T-helper 2 cell treated with Interferon-gamma antibody and Interleukin-4, amounts not matched to agents 100 ng/mL and 5 ng/mL, for 36 hours (primary cell): ENCODE measurements around the gene CBLIF. TPM values are rescaled to one million over a fixed set of nuclear protein-coding genes. Genes with fewer than 3 reads are reported as not detected.
"Not testable (repeated sequence)": the region's sequence is repeated elsewhere in the genome, so short reads cannot be mapped to it uniquely, and the experiment has no call there.

Experiments used
- intact Hi-C: fragments of 100-400 bp; cut with micrococcal nuclease; formaldehyde crosslinking; loops from one replicate; pipeline ENCODE4 v1.15.1; 2023
- total RNA-seq: library from RNA; stranded (reverse); gene quantifications from 2 replicates; pipeline ENCODE4 v1.2.3, GENCODE V29; 2022

The CBLIF gene
- total RNA-seq, 1 donor from 2014 or later = not detected

DNA sequence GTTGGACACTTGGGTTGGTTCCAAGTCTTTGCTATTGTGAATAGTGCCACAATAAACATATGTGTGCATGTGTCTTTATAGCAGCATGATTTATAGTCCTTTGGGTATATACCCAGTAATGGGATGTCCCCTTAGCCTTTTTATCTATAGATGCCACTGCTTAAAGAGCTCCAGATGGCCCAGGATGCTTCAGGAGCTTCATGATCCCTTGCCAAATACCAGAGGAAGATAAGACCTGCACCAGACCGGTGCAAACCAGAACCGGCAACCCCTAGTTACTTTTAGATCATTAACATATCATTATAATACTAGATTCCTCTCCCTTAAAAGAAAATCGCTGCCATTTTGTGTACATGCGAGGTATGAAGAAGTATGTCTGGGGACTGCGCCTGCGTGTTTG, 3.1 kb upstream of the CBLIF start:
- intact Hi-C loops = not testable (repeated sequence)

DNA sequence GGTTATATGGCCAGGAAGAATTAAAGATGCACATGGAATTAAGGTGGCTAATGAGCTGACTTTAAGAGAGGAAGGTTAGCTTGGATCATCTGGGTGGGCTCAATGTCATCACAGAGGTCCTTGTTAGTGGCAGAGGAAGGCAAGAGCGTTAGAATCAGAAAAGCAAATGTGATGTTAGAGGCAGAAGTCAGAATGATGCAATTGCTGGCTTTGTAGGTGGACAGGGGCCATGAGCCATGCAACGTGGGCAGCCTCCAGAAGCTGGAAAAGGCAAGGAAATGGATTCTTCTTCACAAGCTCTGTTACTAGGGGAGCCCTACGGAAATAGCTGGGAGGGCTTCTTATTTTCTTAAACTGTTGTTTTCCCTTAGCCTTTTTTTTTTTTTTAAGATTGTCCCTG, 2.3 kb upstream of the CBLIF start:
- intact Hi-C loops = no loop called here

DNA sequence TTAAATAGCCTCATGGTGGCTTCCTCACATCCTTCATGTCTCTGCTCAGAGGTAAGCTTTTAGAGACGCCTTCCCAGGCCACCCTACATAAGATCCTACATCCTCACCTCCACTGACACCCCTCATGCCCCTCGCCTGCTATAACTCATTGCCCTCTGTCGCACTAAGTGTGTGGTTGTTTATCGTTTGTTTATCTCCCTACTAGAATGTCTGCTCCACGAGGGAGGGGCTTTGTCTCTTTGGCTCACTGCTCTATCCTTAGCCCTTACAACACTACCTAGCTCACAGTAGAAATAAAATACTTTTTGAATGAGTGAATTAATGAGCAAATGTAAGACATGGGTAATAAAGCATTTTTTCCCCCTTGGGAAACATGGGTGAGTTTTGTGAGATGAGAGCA, 1.3 kb upstream of the CBLIF start:
- intact Hi-C loops = no loop called here

DNA sequence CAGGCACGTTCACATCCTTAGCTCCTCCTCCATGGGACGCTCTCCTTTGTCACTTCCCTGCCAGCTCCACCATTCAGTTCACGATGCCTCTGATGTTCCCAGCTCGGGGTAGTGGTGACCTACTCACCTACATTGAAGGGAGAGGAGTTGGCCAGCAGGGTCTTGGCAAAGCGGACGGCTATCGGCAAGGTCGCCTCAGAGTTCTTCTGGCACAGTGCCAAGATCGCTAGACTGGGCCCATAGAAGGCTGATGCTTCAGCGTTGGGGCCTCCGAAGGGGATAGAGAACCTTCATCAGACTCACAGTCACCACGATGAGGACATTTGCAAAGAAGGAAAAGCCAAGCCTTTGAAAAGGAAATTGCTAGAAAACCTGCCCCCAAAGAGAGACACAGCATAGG, 3.0 kb downstream of the CBLIF start:
- intact Hi-C loops = no loop called here

DNA sequence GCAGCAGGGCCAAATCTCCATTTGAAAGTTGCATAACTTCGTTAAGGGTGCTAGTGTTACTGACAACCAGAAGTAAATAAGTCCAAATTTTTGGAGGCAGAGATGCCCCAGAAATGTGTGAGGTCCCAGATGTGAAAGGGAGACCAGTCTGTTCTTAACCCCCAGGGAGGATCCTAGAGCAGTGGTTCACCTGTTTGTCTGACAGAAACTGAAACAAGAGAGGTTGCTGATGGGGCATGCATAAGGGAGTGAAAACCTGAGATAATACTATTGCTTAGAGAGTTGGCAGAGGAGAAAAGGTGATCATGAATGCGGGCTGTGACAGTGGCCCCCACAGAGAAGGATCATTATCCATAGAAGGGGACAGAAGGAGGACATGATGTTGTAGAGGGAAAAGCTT, 3.8 kb downstream of the CBLIF start:
- intact Hi-C loops = no loop called here

DNA sequence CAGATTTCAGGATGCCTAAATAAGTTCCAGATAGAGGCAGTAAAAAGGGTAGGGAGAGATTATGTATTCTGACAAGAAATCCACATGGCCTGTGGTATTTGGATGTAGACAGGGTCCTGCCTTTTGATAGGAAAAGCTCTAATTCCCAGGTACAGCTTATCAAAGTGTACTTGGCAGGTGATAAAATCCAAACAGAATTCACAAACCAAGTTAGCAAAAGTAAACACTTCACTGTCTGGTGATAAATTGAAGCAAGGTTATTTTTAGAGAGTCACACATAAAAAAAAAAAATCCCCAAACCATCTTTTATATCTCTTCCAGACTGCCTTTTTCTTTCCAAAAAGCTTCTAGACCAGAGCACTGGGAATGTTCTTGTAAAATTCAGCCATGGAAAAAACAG, 5.7 kb downstream of the CBLIF start:
- intact Hi-C loops = no loop called here

DNA sequence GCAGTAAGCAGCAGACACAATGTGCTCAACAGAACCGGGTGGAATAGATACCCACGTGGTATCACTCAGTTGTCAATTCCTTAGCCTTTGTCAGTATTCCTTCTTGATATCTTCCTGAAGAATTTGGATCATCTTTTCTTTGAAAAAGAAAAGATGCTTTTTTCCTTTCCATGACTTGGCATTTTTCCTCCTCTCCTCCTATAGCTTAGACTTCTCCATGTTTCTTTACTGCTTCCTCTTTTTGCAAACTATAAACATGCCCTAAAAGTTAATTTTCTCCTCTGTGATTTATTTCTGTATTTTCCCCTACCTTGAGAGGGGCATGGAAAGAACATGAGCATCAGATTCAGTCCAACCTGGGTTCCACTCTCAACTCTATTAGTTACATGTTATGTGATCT, 11.7 kb downstream of the CBLIF start:
- intact Hi-C loops = no loop called here

DNA sequence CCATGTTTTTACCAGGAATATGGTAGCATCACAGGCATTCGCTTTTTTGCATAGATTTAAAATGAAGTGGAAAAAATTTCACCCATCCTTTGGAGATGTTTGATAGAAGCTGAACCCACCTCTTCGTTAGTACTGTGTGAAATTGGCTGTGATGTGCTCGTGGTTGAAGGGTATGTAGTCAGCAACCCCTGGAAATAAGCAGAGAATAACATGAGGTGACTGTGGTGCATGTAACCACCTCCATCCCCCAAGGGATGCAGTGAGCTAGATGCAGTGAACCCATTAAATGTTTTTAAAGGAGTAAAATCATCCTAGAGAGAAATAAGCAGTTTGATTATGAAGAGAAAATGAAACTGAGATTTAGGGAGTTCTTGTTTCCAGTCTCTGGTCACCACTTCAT, 15.9 kb downstream of the CBLIF start:
- intact Hi-C loops = no loop called here

DNA sequence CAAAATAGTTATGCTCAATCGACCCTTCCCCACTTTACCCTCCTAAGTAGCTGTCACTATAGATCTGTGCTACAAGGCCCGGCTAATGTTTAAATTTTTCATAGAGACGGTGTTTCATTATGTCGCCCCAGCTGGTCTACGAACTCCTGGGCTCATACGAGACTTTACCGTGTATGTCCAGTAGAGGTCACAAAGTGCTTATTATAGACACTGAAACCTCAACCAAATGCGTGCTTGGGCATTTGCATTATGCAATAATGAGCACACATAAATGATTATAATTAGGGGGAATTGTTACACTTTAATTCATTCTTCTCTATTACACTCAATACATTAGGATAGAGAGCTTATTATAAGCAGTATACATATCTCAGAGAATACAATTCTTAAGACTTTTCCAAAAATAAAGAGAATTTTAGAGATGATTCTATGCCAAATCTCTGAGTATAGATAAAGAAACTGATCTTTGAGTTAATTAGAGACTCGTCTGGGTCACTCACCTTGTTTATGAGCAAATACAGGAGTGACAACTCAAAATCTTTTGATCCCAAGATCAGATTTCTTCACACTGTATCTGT, 22.2 kb downstream of the CBLIF start:
- intact Hi-C loops = loop anchor here (1.0 kb wide), 3 partner anchors 96 to 370 kb away; no protein-coding TSS in a partner anchor

DNA sequence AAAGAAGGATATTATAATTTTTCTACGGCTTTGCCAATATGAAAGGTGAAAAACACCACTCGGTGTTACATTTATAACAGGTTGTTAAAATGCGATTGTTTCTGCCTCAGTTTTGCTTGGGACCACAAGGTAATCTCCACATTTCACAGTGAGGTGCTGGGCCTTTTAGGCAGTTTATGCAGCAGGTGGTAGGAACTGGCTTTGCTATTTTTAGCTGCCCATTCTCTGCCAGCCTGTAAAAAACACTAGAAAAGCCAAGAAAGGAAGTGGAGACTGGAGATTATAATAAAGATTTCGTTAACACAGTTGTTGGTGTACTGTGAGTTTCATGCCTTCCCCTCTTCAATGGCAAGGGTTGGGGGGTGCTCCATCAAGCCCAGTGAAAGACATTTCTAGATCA, 26.7 kb downstream of the CBLIF start:
- intact Hi-C loops = no loop called here

DNA sequence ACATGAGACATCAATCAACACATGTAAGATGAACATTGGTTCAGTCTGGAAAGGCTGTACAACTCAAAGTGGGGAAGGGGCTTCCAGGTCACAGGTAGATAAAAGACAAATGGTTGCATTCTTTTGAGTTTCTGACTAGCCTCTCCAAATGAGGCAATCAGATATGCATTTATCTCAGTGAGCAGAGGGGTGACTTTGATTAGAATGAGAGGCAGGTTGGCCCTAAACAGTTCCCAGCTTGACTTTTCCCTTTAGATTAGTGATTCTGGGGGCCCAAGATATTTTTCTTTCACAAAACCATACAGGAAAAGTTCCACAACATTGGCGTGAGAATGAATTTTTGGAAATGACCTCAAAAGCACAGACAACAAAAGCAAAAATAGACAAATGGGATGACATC, 28.9 kb downstream of the CBLIF start:
- intact Hi-C loops = not testable (repeated sequence)

DNA sequence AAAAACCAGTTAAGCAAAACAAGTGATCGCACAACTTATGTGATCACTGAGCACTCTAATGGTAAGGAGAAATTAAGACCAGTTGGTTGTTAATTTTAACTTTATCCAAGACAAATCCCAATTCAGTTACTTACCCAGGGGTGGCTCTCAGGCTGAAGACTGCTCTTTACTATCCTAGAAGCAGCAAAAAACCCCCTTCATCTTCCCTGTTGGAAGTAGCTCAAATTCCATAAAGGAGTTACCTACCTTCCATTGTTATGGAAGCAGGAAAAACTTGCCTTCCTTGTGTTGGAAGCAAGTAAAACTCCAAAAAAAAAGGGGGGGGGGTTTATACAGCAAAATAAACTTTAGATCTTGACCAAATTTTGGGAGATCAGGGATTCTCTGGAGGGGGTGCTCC, 29.5 kb downstream of the CBLIF start:
- intact Hi-C loops = no loop called here

DNA sequence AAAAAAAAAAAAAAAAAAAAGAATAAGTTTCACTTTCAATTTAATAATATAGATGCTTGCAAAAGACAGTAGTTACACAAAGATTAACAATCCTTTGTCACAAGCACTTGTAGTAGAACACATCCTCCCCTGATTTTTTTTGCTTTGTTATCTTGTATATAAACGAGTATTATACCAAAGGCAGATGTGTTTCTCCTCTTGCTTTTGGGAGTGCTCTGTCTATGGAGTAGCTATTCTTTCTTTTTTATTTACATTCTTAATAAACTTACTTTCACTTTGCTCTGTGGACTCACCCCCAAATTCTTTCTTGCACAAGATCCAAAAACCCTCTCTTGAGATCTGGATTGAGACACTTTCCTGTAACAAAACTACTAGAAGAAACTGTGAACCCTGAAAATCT, 31.3 kb downstream of the CBLIF start:
- intact Hi-C loops = loop anchor here (5.0 kb wide), 2 partner anchors 43 to 707 kb away; partner anchors contain the start of gene FAM111B

DNA sequence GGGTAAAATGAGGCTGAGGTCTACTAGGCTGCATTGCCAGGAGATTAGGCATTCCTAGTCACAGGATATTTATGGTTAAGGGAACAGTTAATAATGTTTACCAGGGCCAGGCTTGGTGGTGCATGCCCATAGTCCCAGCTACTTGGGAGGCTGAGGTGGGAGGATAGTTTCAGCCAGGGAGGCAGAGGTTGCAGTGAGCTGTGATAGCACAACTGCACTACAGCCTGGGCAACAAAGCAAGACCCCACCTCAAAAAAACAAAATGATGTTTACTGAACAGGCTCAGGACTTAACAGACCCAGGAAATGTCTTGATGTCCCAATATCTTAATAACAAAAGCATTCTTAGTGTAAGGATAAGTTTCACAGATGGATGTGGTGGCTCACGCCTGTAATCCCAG, 31.9 kb downstream of the CBLIF start:
- intact Hi-C loops = loop anchor here (5.0 kb wide), 2 partner anchors 44 to 706 kb away; partner anchors contain the start of gene FAM111B

DNA sequence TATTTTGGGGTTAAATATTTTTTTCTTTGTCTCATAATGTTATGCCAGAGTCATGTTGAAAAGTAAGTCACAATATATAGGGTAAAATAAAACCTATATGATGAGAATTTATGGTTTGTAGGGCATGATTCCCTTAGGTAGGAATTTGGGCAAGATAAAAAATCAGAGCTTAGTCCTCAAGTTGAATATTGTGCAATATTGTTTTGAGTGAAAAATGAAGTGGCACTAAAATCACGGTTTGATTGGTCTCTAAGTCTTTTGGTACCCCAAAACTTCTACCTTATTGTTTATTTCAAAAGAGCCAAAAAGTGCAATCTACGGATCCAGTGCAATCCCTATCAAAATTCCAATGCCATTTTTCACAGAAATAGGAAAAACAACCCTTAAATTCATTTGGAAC, 33.1 kb downstream of the CBLIF start:
- intact Hi-C loops = loop anchor here (5.0 kb wide), 2 partner anchors 45 to 705 kb away; partner anchors contain the start of gene FAM111B

DNA sequence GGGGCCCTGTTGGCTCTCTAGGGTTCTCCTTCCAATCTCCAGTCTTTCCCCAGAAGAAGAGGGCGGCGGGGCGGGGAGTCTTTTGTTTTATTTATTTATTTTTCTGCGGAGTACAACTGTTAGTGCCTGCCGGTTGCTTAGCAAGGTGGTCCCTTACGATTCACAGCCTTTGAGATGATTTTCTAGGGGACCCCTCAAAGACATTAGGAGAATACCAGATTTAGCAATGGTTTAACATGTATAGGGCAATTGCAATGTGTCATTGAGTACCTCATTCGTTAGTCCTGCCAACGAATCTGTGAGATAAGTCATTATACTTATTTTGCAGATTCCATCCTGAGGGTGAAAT, 34.4 kb downstream of the CBLIF start:
- intact Hi-C loops = loop anchor here (1.0 to 5.0 kb wide), 7 partner anchors 44 to 704 kb away; partner anchors contain the start of genes FAM111B, OSBP, PATL1 and STX3

DNA sequence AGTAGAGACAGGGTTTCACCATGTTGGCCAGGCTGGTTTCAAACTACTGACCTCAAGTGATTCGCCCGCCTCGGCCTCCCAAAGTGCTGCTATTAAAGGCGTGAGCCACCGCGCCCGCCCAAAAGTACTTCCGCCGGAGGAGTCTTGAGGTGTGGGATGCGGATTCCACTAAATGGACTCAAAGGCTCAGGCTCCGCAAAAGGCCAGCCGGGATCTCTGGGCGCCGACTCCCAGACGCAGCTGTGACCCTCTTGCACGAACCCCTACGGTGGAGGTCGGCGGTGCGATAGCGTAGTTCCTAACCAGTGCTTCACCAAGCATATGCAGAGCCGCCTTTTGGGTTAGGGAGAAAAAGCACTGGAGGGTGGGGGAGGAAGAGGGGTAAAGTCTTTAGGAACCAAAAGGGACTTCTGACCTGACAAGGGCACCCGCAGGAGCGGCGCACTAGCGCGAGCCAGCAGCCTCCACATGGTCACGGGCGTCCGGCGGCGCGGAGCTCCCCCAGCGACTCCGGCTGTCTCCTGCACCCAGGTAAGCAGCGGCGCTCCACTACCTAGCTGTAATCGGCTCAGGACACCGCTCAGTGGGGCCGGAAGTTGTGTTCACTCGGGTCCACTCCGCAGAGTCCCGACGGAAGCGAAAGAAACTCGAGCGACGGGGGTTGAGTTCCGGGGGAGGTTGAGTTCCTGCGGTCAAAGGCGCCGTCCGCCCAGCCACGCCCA, 34.9 kb downstream of the CBLIF start, which contains the start of gene MRPL16:
MRPL16 (minus strand) TSS at position 590 of the 722 bp plus-strand sequence; CDS start at position 470, 120 bp downstream.
- intact Hi-C loops = loop anchor here (1.0 to 5.0 kb wide), 7 partner anchors 43 to 703 kb away; partner anchors contain the start of genes FAM111B, OSBP, PATL1 and STX3

DNA sequence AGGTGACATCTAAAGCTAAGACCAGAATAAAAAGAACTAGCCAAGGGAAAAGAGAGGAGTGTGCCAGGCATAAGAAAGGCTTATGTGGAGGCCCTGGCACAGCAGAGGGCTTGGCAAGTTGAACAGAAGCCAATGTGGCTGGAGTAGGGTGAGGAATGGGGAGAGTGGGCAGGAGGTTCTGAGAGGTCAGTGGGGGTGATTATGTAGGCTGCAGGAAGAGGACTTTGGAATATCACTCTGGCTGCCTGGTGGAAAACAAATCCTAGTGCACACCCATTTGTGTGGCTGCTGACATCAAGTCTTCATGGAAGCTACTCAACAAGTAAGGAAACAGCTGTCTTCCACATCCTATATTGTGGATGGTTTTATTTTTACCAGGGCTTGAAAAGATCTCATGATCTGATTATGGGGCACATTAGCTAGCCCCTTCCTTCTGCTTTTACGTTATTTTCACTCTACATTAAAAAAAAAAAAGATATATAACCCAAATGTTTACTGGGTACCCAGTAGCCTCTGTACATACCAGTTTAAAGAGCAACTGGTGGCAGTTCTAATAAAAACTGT, 38.2 kb downstream of the CBLIF start:
- intact Hi-C loops = no loop called here

DNA sequence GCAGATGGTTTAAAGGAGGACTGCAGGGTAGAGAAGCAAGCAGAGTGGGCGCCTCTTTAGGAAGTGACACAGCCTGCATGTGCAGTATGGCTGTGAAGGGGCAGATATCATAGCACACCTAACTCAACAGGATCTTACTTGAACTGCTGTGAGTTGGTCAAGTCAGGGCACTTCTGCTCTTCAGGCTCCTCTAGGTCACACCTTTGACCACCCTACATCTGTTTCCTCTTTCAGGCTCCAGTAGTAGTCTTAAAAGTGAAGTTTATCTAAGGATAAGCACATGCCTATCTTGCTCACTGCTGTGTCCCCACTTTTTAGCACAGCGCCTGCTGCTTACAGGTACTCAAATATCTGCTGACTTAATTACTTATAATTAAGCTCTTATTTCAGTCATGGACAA, 41.2 kb downstream of the CBLIF start:
- intact Hi-C loops = no loop called here

DNA sequence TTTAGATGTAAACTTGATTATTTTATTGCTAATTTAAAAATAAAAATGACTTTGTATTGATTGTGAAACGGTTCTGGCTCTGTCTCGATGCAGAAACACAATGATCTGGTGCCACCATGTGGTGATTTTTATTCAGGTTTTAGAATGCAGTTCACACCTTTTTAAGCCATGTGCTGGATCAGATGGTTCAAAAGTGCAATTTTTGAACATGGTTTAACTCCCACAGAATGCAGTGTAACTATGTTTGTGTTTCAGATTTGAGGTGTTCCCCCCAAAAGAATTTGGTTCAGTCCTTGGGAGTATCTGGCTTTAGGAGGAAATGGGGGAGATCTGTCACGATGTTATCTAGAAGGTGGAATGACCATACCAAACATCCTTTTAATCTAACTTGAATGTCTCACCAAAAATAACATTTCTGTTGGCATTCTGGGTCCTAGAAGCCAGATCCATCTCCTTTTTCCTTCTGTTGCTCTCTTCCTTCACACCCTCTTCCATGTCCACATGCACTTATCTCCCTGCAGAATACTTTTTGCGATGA, 42.6 kb downstream of the CBLIF start:
- intact Hi-C loops = loop anchor here (1.0 kb wide), 3 partner anchors 35 to 117 kb away; no protein-coding TSS in a partner anchor

DNA sequence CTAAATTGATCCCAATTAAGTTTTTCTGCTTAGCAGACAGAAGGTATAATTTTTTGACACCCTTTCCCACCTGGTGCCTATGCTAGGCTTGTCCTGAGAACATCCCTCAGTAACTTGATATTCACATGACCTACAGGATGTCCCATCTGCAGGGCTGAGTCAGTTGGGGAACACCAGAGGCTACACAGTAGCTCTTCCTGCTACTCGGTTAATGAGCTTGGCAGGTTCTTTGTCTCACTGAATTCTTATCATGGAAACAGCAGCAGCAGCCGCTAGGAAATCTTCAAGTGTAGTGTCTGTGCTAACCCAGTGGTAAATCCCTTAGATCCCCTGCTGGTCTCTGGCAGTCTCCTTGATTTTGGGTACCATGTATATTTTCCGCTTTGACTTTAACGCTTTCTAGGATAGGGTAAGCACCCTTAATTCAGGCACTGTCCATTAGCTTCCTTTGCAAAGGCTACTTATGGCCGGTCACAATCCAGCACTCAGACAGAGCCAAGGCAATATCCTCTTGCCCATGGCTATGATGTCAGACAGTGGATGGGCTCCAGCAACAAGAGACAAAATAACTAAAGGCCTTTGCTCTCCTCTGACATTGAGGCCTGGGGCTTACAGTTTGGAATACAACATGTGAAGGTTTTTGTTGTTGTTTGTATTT, 43.2 kb downstream of the CBLIF start:
- intact Hi-C loops = loop anchor here (1.0 kb wide), 3 partner anchors 35 to 117 kb away; no protein-coding TSS in a partner anchor
